ENCODE data around the gene TAP2. TPM values are rescaled to one million over a fixed set of nuclear protein-coding genes. Genes with fewer than 3 reads are reported as not detected.
"Not testable (repeated sequence)": the region's sequence is repeated elsewhere in the genome, so short reads cannot be mapped to it uniquely, and the experiment has no call there.

The TAP2 gene
- polyA plus RNA-seq (2013, experiment 1 of 2; ENCODE audit: insufficient read length) = 16.8 TPM
- polyA plus RNA-seq (2013, experiment 2 of 2; ENCODE audit: insufficient read length) = 18.5 TPM

GRCh38 chr6:32838114-32838958, at the start of gene TAP2:
Gene TAP2 (minus strand): TSS chr6:32838739. CDS start chr6:32838233, 506 bp downstream.
- DNase-seq = peak; percentile 92

GRCh38 chr6:32887616-32888015, 49.1 kb upstream of the TAP2 start:
- DNase-seq = no peak

GRCh38 chr6:32886681-32887383, 48.3 kb upstream of the TAP2 start:
- DNase-seq = peak; percentile 94

- DNase-seq = peak; percentile 77
These were observed 47.3 kb upstream of the TAP2 start for GRCh38 chr6:32885698-32886286.

- peak; percentile 78 for DNase-seq
These were observed 45.2 kb upstream of the TAP2 start for GRCh38 chr6:32883789-32884188.

- DNase-seq = peak; percentile 59
These were observed 44.3 kb upstream of the TAP2 start for GRCh38 chr6:32882879-32883250.

- not testable (repeated sequence) for DNase-seq
These were observed 42.4 kb upstream of the TAP2 start for GRCh38 chr6:32880962-32881361.

- DNase-seq = no peak
These were observed 41.2 kb upstream of the TAP2 start for GRCh38 chr6:32879691-32880090.

- DNase-seq = no peak
These were observed 38.1 kb upstream of the TAP2 start for GRCh38 chr6:32876603-32877002.

- not testable (repeated sequence) for DNase-seq
These were observed 35.4 kb upstream of the TAP2 start for GRCh38 chr6:32873947-32874346.

GRCh38 chr6:32868257-32868788, 29.8 kb upstream of the TAP2 start:
- DNase-seq = peak; percentile 74

- DNase-seq = no peak
These were observed 29.2 kb upstream of the TAP2 start for GRCh38 chr6:32867554-32868256.

- no peak for DNase-seq
These were observed 28.5 kb upstream of the TAP2 start for GRCh38 chr6:32867022-32867477.

GRCh38 chr6:32865724-32866443, 27.3 kb upstream of the TAP2 start:
- DNase-seq = no peak

GRCh38 chr6:32862725-32863124, 24.2 kb upstream of the TAP2 start:
- DNase-seq = no peak

GRCh38 chr6:32860674-32861073, 22.1 kb upstream of the TAP2 start:
- no peak for DNase-seq

GRCh38 chr6:32858194-32858593, 19.7 kb upstream of the TAP2 start:
- no peak for DNase-seq

GRCh38 chr6:32857156-32857891, 18.8 kb upstream of the TAP2 start:
- DNase-seq = no peak

- no peak for DNase-seq
These were observed 17.1 kb upstream of the TAP2 start for GRCh38 chr6:32855467-32856174.
